HG03025 (cell line): ENCODE measurements around the gene GSG1L.

Experiments
- ATAC-seq: cut with Tn5 transposase; IDR thresholded peaks from one replicate; pipeline ENCODE4 v1.9.1; 2021; ENCODE audit warnings: mild to moderate bottlenecking, moderate library complexity; ENCODE audit not compliant: unreplicated experiment, low FRiP score

The GSG1L gene

GRCh38 chr16:27768651-27769272 lies 294.8 kb downstream of the GSG1L start:
- no peak for ATAC-seq

DNA sequence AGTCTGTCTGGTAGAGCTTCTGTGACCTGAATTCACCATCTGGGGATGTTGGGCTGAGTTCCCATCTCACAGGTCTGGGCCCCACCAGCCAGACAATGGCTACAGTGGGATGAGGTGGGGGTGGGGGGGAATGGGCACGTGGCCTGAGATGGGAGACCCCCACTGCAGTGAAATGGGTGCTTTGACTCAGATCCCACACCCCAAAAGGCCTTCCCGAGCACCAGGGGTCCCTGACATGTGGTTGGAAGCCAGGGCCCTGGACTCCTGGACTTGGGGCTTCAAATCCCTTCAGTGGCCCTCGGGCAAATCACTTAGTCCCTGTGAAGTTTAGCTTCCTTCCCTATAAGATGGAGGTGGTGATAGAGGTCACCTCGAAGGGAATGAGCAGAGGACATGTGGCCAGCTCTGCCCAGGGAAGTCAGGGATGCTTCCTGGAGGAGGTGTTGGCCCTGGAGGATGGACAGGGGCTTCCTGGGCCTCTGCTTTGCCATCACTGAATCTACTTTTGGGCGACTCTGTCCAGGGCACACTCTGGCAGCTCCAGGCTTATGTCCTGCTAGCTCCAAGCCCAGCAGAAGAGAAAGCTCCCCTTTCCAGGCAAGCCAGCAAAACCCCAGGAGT lies 295.4 kb downstream of the GSG1L start:
- ATAC-seq = no peak

- ATAC-seq = no peak
These were observed 296.4 kb downstream of the GSG1L start for GRCh38 chr16:27767081-27767480.

DNA sequence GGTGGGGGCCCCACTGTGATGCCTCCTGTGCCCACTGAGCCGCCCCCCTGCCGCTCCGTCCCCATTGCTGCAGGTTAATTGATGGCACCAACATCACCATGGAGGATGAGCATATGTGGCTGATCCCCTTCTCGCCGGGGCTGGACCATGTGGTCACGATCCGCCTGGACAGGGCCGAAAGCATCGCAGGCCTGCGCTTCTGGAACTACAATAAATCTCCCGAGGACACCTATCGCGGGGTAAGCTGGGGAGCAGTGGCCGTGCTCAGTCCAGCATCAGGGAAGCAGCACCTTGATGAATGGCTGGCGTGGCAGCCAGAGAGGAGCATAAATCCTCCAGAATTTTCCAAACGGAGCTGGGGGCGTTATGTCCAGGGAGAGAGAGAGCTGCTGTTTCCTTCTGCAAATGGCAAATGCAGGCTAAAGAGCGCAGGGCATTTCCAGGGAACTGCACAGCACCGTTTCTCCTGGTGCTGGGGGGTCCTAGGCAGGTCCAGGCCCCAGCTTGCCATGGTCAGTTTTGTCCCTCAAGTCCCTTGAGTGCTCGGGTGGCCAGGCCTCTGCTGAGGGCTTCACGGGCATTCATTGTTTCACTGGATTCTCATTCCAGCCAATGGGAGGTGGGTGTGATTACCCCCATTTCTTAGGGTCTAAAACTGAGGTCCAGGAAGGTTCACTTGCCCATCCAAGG lies 297.1 kb downstream of the GSG1L start:
- ATAC-seq = no peak

- no peak for ATAC-seq
These were observed 298.4 kb downstream of the GSG1L start for GRCh38 chr16:27764869-27765675.

DNA sequence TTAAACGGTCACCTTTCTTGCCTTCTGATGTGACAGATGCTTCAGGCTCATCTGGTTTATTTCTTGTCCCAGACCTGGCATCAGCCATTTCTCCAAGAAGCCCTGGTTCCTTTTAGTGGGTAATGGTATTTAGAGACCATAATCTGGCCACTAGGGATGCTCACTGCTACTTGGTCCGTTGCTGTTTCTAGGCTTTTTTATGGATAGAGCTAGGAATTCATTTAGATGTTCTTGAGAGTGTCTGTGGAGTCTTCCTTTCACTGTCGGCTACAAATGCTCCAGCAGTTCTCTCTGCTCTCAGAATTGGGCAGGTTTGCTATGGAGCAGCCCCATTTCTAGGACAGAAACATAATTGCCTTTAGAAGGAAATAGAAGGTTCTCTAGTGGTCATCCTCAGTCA lies 299.1 kb downstream of the GSG1L start:
- ATAC-seq = no peak

GRCh38 chr16:27762441-27762840 lies 301.1 kb downstream of the GSG1L start:
- no peak for ATAC-seq

GRCh38 chr16:27761816-27762215 lies 301.7 kb downstream of the GSG1L start:
- no peak for ATAC-seq

GRCh38 chr16:27760789-27761176 lies 302.7 kb downstream of the GSG1L start:
- no peak for ATAC-seq

GRCh38 chr16:27759967-27760788 lies 303.3 kb downstream of the GSG1L start:
- ATAC-seq = no peak

- ATAC-seq = no peak
These were observed 304.1 kb downstream of the GSG1L start for GRCh38 chr16:27759301-27759871.

- ATAC-seq = no peak
These were observed 305.0 kb downstream of the GSG1L start for GRCh38 chr16:27758544-27758943.

GRCh38 chr16:27756206-27756970 lies 307.1 kb downstream of the GSG1L start:
- no peak for ATAC-seq

DNA sequence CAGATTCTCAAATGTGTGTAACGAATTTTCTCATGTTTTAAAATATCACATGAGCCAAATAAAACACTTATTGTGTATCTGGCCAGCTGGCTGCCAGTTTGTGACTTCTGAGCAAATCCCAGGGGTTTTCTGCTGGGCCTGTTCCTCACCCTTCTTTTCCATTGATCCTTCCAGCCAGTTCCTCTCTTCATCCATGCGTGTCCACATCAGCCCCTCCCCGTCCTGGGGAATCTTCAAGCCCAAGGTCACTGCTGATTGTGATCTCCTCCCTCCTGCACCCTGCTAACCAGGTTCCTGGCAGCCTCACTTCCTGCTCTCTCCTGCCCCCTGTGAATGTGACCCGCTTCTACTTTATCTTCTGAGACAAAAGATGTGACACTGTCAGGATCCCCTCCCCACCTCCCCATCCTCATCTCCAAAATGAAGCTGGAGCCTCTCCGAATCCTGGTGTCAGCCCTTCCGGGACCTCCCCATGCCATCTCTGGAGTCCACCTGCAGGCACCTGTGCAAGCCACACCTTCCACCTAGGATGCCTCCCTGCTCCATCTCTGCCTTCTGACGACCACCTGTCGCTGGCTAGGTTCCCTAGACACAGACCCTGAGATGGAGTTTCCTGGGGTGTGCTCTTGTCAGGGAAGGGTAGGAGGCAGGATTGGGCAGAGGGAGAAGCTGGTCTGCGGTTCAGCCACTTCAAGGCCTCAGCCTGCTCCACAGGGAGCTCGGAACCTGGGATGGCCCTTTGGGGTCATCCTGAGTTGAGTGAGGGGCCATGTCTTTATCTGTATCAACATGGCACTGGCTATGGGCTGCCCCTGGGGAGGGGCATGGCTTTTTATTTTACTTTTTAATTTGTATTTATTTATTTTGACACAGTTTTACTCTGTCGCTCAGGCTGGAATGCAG lies 308.5 kb downstream of the GSG1L start:
- ATAC-seq = no peak

- no peak for ATAC-seq
These were observed 310.0 kb downstream of the GSG1L start for GRCh38 chr16:27753563-27753962.

DNA sequence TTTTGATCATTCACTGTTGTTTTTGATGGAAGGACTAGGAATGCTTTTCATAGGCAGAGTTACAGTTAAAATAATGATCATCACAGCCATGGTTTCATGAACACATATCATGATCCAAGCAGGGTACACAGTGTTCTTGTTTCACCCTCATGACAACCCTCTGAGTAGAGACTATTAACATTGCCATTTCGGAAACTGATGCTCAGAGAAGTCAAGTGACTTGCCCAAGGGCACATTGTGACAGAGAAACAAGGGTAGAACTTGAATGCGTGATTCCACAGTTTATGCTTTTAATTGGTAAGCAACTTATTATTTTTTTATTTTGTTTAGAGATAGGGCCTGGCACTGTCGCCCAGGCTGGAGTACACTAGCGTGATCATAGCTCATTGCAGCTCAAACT lies 311.3 kb downstream of the GSG1L start:
- ATAC-seq = no peak

- no peak for ATAC-seq
These were observed 311.8 kb downstream of the GSG1L start for GRCh38 chr16:27751676-27752075.

DNA sequence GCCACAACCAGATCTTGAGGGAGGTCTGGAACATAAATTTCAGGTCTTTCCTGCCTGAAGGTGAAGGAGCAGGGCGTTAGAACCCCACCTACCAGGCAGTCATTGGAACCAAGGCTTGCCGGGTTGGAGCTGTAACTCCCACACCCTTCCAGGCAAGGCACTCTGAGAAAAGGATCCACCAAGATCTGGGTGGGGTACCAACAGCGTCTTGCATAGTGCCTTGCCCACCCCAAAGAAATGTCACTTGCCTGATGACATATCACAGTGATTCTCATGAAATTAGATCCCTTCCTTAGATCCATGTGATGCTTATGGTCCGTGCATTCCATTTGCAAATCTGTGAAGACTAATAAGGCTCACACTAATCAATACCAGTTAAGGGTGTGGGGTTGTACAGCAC lies 312.3 kb downstream of the GSG1L start:
- no peak for ATAC-seq
